Measurements from ENCODE around the gene ATE1. TPM values are rescaled to one million over a fixed set of nuclear protein-coding genes. Genes with fewer than 3 reads are reported as not detected.

ATE1 gene
- total RNA-seq, 1 donor from 2014 or later: 22.6 TPM

DNA sequence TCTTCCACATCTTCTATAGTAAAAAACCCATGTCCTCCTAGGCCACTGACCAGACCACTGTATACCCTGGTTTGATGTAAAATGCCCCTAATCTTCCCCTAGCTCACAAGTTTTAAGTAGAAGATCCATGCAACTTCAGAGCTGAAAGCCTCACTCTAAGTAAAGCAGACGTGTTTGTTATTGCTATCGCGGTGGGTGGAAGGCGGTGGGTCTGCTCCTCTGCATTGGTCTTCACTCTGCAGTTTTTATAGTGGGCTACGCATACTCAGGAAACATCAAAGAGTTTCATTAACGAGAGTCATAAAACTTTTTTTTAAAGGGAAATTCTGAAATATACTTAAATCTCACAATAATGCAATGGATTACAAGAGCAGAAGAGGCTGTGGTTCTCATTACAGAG is 91.7 kb downstream of the ATE1 start:
- FAIRE-seq (no peak), DNase-seq (ENCODE audit: low read depth) (no peak)
- TF ChIP-seq EZH2 (IDR thresholded peaks at IDR 0.05; ENCODE audit: insufficient read depth, low read length): no peak
- TF ChIP-seq CTCF (IDR thresholded peaks at IDR 0.05; ENCODE audit: insufficient read depth, low read depth, low read length): no peak
- Histone ChIP-seq H3K36me3 (ENCODE audit: insufficient read depth, low read length) (no peaks in the 10 kb centered on the region), H4K20me1 (ENCODE audit: insufficient read depth, low read length) (no peaks in the 10 kb centered on the region), H3K4me3 (ENCODE audit: insufficient read depth, low read depth, low read length) (no peak overlapping the region), H3K27ac (ENCODE audit: low read depth, low read length) (no peak overlapping the region), H3K9ac (ENCODE audit: low read length) (no peak overlapping the region), H2AFZ (ENCODE audit: low read depth, low read length) (no peak overlapping the region), H3K27me3 (ENCODE audit: insufficient read depth, low read length) (no peaks in the 10 kb centered on the region), H3K4me1 (ENCODE audit: insufficient read depth, low read length) (no peaks in the 10 kb centered on the region), H3K4me2 (ENCODE audit: low read length) (no peak overlapping the region), H3K9me3 (ENCODE audit: insufficient read depth, low read depth, low read length) (no peaks in the 10 kb centered on the region), H3K79me2 (ENCODE audit: insufficient read depth, low read length) (no peaks in the 10 kb centered on the region)
- Mint-ChIP-seq H3K36me3 (ENCODE audit: low read depth, unreplicated experiment) (no peaks in the 10 kb centered on the region), H3K27ac (ENCODE audit: unreplicated experiment) (no peak overlapping the region), H3K4me1 (ENCODE audit: low read depth, unreplicated experiment) (peaks cover 2% of the 10 kb centered on the region), H3K9me3 (ENCODE audit: unreplicated experiment) (peaks cover 2% of the 10 kb centered on the region), H3K27me3 (ENCODE audit: low read depth, unreplicated experiment) (no peaks in the 10 kb centered on the region), H3K4me3 (ENCODE audit: unreplicated experiment) (no peak overlapping the region)

GRCh38 chr10:121835376-121835775 is 92.5 kb downstream of the ATE1 start:
- Histone ChIP-seq H3K27me3 (ENCODE audit: insufficient read depth, low read length) (no peaks in the 10 kb centered on the region), H3K4me2 (ENCODE audit: low read length) (no peak overlapping the region), H3K9me3 (ENCODE audit: insufficient read depth, low read depth, low read length) (no peaks in the 10 kb centered on the region), H3K4me1 (ENCODE audit: insufficient read depth, low read length) (no peaks in the 10 kb centered on the region), H3K36me3 (ENCODE audit: insufficient read depth, low read length) (no peaks in the 10 kb centered on the region), H3K9ac (ENCODE audit: low read length) (no peak overlapping the region), H3K4me3 (ENCODE audit: insufficient read depth, low read depth, low read length) (no peak overlapping the region), H3K79me2 (ENCODE audit: insufficient read depth, low read length) (no peaks in the 10 kb centered on the region), H3K27ac (ENCODE audit: low read depth, low read length) (no peak overlapping the region), H2AFZ (ENCODE audit: low read depth, low read length) (no peak overlapping the region), H4K20me1 (ENCODE audit: insufficient read depth, low read length) (no peaks in the 10 kb centered on the region)
- H3K4me1 Mint-ChIP-seq (ENCODE audit: low read depth, unreplicated experiment): peaks cover 2% of the 10 kb centered on the region
- H3K27me3 Mint-ChIP-seq (ENCODE audit: low read depth, unreplicated experiment): no peaks in the 10 kb centered on the region
- TF ChIP-seq CTCF (IDR thresholded peaks at IDR 0.05; ENCODE audit: insufficient read depth, low read depth, low read length): no peak
- TF ChIP-seq EZH2 (IDR thresholded peaks at IDR 0.05; ENCODE audit: insufficient read depth, low read length): no peak
- no peak for FAIRE-seq
- no peak for DNase-seq (ENCODE audit: low read depth)
- H3K4me3 Mint-ChIP-seq (ENCODE audit: unreplicated experiment): no peak overlapping the region
- H3K36me3 Mint-ChIP-seq (ENCODE audit: low read depth, unreplicated experiment): no peaks in the 10 kb centered on the region
- H3K9me3 Mint-ChIP-seq (ENCODE audit: unreplicated experiment): peaks cover 2% of the 10 kb centered on the region
- H3K27ac Mint-ChIP-seq (ENCODE audit: unreplicated experiment): no peak overlapping the region

DNA sequence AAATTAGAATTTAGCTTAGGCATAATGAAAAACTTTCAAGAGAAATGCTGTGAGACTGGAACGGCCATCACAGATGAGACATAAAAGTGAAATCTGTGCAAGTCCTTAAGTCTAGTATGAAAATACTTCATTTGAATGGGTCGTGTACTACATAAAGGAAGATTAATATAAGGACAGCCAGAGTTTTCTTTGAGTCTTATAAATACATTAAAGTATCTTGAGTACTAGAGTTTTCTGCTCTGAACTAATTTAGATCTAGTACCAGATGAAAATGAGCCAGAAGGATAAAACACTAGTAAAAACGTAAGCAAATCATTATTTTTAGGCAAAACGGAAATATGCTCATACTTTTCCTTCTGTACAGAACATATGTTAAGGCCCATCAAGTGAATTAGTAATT is 93.1 kb downstream of the ATE1 start:
- no peak overlapping the region for H3K27ac Mint-ChIP-seq (ENCODE audit: unreplicated experiment)
- Histone ChIP-seq H4K20me1 (ENCODE audit: insufficient read depth, low read length) (no peaks in the 10 kb centered on the region), H3K9me3 (ENCODE audit: insufficient read depth, low read depth, low read length) (no peaks in the 10 kb centered on the region), H2AFZ (ENCODE audit: low read depth, low read length) (no peak overlapping the region), H3K4me2 (ENCODE audit: low read length) (no peak overlapping the region), H3K4me1 (ENCODE audit: insufficient read depth, low read length) (no peaks in the 10 kb centered on the region), H3K27ac (ENCODE audit: low read depth, low read length) (no peak overlapping the region), H3K79me2 (ENCODE audit: insufficient read depth, low read length) (no peaks in the 10 kb centered on the region), H3K9ac (ENCODE audit: low read length) (no peak overlapping the region), H3K36me3 (ENCODE audit: insufficient read depth, low read length) (no peaks in the 10 kb centered on the region), H3K4me3 (ENCODE audit: insufficient read depth, low read depth, low read length) (no peak overlapping the region), H3K27me3 (ENCODE audit: insufficient read depth, low read length) (no peaks in the 10 kb centered on the region)
- peaks cover 2% of the 10 kb centered on the region for H3K9me3 Mint-ChIP-seq (ENCODE audit: unreplicated experiment)
- H3K27me3 Mint-ChIP-seq (ENCODE audit: low read depth, unreplicated experiment): no peaks in the 10 kb centered on the region
- no peaks in the 10 kb centered on the region for H3K36me3 Mint-ChIP-seq (ENCODE audit: low read depth, unreplicated experiment)
- TF ChIP-seq EZH2 (IDR thresholded peaks at IDR 0.05; ENCODE audit: insufficient read depth, low read length) (no peak), CTCF (IDR thresholded peaks at IDR 0.05; ENCODE audit: insufficient read depth, low read depth, low read length) (no peak)
- DNase-seq (ENCODE audit: low read depth) (no peak), FAIRE-seq (no peak)
- H3K4me3 Mint-ChIP-seq (ENCODE audit: unreplicated experiment): no peak overlapping the region
- peaks cover 2% of the 10 kb centered on the region for H3K4me1 Mint-ChIP-seq (ENCODE audit: low read depth, unreplicated experiment)
